ENCODE results near the gene WNK2.
"Not testable (repeated sequence)": the region's sequence is repeated elsewhere in the genome, so short reads cannot be mapped to it uniquely, and the experiment has no call there.

WNK2 gene

DNA sequence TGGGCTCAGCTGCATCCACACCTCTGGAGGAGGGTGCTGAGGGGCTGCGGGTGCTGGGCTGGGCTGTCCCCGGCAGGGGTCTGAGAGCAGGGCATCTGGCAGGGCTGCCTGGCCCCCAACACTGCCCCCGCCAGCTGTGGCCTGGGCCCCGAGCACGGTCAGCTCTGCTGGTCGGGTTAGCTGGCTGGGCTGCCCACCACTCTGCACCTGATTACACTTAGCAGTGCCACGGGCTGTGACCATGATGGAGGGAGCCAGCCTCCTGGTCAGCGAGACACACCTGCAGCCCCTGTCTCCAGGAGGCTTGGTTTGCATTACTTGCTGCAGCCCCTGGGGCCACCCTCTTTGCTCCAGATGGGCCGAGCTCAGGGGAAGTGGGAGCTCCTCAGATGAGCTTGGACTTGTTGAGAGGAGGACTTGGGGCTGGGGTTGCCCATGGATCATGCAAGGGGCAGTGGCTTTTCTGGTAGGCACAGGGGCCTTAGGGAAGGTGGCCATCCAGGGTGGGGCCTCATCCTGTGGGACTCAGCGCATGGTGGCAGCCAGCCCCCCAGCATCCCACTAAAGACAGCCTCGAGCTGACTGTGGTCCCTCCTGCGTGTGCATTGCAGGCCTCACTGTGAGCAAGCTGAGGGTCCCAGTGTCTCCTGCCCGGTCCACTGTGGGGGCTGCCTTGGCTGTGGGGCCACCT lies 135.5 kb downstream of the WNK2 start:
- DNase-seq = no peak

DNA sequence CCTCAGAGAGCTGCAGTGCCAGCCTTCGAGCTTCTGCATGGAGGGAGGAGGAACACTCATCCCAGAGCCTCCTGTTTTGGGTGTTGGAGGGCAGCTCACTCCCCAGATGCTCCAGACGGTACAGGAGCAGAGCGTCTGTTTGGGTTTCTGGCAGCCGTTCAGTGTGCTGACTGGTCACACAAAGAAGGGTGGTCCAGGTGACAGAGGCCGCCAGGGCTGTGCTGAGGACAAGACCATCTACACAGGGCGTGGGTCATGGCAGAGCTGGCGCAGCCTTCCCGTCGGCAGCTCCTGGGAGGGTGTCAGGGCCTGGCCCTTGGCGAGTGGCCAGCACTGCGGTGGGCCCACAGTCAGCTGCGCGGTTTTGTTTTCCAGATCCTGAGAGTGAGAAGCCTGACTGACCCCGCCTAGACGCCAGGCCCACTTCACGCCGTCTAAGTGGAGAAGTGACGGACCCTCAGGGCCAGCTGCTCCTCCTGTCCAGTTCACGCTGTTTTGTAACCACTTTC lies 136.1 kb downstream of the WNK2 start:
- no peak for DNase-seq

DNA sequence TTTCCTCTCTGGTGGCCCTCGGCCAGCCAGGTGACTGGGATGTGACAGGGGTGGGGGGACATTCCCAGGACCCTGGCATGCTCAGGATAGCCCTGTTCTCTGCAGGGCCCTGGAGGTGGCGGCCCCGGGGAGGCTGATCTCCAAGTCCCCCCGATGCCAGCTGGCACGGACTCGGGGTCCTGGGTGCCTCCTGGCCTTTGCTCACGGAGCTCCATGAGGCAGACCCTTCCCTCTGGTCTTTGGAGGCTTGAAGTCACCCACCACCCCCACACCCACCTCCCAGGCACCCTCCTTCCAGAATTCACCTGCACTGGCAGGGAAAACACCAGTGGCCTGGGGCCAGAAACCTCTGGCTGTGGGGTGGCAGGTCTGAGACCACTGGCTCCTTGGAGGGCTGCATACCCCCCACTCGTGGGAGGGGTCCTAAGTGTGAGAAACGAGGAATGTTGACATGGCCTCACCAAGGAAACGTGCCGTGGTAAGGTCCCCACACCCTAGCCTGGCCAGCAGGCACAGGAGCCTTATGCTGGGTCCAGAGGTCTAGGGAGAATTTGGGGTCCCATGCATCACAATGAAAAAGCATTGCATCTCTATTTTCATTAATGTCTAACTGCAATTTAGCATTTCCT lies 136.8 kb downstream of the WNK2 start:
- no peak for DNase-seq

DNA sequence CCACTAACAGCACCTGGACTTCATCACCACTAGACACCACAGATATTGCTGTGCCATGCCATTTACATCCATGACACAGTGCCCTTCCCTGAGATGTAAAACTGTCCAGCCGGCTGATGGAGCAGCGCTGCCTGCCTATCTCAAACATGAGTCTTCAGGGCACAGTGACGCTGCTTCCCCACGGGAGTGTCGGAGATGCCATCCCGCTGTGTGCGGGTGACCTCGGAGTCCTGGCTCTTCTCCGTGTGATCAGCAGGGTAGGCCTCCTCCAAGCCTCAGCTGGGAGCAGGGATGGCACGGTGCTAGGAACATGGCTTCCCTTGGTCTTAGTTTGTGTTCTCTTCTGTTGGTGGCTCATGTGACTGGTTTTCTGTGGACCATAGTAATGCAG lies 137.3 kb downstream of the WNK2 start:
- no peak for DNase-seq

DNA sequence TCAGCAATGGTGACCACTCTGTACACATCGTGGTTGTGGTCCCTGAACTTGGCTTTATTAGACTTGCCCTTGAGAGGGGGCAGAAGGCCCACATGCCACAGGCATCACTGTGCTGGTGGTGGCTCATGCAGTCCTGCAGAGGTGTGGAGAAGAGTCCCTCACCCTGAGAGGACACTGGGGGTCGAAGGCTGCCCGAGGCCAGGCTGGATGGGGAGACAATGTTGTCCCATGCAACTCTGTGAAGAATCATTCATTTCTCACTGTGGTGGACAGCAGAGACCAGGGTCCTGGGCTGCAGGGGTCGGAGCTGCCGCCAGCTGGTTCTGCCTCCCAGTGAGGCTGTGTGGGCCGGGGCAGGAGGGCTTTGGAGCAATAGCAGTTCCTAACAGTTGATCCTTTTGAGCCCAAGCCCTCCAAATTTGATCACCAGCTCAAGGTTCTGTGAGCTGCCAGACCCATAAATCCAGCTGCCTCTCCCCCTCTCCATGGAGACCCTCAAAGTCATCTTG lies 139.6 kb downstream of the WNK2 start:
- DNase-seq = not testable (repeated sequence)

DNA sequence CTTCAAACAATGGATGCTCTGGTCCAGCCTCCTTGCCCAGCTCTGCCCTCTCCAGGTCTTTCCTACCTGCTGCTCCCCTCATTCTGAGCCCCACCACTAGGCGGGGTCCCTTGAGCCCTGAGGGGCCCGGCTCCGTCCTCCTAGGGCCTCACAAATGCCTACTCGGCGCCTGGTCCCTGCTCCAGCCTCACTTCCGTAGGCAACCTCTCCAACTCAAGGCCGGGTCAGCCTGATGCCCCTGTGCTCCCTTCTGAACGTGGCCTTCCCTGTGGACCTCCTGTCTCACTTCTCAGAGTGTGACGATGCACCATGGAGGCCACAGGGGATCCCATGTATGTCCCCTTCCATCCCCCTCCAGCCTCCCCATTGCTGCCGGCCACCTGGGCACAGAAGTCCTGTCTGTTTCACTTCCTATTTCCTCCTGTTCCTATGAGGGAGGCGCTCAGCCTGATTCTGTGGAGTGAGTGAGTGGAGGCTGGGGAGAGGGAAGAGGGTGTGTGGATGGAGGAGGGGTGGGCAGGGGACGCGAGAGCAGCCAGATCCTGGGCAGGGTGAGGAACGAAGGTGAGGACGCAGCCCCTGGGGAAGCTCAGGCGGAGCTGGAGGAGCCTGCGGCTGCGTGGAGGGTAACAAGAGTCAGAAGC lies 140.4 kb downstream of the WNK2 start:
- DNase-seq = no peak

DNA sequence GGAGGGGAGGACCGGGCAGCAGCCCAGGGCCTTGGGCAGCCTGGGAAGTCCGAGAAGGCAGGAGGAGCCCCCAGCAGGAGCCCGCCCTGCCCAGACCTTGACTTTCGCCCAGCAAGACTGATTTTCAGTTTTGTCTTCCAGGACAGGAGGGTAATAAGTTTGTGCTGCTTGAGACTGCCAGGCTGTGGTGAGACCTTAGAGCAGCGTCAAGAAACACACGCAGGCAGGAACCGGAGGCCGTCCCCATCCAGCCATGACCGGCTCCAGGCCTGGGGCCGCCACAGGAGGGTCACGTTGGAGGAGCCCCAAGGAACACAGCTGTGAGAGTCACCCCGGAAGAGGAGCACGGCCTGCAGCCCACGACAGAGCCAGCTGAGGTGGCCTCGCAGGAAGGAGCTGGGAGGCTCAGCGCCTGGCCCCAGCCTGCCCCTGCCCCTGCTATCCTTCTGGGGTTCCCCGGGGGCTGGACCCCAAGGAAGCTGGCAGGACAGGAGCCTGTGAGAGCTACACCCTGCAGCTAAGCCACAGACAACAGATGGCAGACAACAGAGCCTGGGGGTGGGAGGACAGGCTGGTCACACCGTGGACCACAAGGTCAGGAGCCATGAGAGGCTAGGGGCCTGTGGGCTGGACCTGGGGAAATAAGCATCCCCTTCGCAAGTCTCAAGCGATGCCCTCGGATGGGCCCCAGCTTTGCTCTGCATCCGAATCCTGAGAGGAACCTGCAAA lies 141.5 kb downstream of the WNK2 start:
- DNase-seq = no peak

DNA sequence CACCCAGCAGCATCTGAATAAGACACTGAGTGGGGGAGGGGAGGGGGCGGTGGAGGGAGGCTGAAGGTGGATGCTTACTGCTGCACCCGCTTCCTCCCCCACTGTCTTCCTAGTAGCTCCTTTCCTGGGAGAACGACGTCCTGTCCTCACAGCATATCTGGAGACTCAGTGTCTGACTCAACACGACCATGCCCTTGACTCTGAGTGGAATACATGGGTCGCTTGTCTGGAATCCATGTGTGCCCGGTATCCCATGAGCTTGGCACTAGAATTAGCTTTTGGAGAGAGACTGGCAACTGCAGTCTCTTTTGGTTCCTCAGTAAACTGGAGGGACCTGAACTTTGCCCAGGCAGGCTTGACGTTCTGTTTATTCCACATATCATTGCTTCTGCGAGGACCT lies 142.1 kb downstream of the WNK2 start:
- no peak for DNase-seq

DNA sequence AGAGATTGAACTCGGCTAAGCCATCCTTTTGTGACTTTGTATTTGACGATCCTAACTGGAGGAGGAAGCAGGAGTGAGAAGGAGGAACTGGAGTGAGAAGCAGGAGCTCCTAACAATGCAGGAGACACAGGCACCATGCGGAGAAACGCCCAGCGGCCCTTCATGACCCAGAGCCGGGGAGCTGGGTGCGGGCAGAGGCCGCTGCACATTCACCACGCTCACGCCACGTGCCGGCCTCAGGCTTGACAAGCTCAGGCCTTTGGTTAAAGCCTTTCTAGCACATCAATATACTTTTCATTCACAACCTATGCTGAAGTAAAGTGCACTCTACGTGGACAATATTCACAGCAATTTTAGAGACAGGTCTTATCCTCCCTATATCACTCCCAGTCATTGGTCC lies 142.7 kb downstream of the WNK2 start:
- no peak for DNase-seq

DNA sequence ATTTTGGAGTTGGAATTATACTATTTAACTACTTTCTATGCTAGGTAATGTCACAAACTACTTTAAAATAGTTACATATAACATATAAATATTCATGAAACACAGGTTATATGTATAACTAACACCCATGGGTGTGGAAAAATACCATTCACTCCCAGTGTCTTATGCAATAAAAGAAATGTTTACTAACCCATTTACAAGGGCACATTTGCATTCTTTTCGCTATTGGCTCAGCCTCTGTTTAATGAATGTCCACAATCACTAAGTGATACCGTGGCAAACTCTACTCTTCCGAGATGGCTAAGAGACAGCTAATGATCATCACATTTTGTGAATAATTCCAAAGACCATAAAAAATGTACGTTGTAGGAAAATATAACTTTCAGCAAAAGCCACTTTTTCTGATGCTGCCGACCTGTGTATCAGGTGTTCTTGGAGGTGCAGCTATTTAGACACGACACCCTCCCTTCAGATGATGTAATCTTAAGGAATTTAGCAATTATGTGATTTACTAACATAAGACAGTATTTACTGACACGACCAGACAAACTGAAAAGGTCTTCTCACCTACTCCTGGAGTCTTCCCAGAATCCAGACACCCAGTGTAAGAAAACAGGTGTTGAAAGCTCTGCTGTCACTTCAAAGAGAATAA lies 145.8 kb downstream of the WNK2 start:
- no peak for DNase-seq

DNA sequence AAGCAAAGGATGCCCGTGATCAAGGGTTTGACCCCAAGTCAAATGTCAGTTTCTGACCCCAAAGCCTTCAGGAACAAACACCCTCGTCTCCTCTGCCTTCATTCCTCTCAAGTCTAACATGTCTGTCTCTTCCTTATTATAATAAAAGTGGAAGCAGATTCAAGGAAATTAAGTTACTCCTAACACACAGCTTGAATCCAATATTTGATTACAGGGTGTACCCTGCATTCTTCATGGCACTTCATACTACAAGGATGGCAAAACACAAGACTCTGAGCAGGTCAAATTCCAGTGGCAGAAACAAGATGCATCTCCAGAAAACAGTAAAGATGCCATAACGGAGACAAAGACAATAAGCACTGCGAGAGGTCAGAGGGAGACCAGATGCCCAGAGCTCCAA lies 148.4 kb downstream of the WNK2 start:
- DNase-seq = no peak

DNA sequence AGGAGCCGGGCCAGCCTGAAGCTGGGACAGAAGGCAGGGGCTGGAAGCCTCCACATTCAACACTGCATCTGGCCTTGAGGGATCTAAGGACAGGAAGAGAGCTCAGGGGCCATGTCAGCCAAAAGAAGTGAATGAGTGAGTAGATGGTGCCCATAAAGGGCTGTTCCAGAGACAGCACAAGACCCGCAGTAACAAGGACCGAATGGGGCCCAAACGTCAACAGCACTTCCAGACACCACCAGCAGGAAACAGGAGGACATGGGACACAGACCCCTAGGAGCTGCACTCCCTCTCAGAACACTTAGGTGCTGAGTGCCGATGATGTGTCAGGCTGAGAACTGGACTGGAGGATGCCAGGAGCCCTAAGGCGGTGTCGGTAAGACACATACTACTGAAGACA lies 152.8 kb downstream of the WNK2 start:
- DNase-seq = no peak

DNA sequence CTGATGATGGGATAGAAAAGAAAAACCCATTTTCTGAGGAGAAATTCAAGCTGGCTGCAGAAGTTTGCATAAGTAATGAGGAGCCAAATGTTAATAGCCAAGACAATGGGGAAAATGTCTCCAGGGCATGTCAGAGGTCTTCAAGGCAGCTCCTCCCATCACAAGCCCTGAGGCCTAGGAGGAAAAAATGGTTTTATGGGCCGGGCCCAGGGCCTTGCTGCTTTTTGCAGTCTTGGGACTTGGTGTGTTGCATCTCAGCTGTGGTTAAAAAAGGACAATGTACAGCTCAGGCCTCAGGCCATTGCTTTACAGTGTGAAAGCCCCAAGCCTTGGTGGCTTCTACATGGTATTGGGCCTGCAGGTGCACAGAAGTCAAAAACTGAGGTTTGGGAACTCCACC lies 154.3 kb downstream of the WNK2 start:
- not testable (repeated sequence) for DNase-seq

DNA sequence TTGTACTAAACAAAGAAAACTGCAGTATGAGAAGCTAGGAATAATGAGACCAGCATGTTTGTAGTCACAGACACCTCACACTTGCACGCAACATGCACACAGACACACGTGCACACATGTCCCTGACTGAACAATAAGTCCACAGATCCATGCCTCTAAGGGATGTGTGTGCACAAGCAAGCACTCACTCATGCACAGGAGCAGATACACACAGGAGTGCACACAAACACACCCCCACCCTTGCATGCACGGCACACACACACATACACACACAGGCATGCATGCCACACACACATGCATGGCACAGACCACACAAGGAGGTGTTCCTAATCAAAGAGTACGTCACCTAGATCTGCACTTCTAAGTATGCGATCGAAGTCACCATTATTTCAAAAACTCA lies 156.2 kb downstream of the WNK2 start:
- DNase-seq = no peak

DNA sequence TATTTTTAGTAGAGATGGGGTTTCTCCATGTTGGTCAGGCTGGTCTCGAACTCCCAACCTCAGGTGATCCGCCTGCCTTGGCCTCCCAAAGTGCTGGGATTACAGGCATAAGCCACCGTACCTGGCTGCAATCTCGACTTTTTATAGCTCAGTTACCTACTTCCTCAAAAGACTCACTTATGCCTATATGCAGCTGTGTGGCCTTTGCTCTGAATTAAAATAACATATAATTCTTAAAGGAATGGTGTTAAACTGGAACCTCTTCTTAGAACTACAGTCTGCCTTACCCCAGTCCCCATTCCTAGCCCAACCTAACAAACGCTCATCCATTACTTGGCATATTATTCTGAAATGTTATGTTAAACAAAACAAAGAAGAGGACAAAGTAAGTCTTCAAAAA lies 157.9 kb downstream of the WNK2 start:
- DNase-seq = not testable (repeated sequence)

DNA sequence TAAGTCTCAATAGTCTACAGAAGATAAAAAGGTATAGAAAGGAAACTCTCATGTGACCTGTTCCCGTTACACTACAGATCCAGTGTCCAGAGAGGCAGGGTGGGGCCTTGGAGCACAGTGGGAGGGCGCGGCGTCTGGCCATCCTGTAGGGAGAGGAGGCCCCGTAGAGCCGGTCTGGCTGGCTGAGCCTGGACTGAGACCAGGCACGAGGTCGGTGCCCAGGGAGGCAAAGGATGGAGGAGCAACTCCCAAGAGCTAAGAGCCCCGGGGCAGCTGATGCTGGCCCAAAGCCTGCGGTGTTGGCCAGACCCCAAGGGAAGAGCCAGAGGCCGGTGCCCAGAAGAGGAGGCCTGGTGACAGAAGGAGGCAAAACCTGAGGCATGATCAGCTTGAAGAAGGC lies 158.5 kb downstream of the WNK2 start:
- not testable (repeated sequence) for DNase-seq

DNA sequence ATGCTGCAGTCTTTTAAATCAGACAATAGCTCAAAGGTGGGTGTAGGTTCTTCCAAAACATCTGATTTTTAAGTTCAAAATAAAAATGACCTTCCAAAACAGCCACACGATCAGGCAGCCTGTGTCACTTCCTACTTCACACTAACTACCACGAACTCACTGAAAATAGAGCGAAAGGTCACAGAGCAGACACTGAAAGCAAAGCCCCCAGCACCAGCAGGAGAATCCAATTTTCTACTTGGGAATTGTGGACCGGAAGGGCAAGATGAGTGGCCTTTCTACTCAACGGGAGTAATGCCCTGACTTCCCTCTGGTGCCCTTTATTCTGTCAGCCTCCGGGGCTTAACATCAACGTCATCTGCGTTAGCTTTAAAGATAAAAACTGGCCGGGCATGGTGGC lies 159.7 kb downstream of the WNK2 start:
- no peak for DNase-seq

DNA sequence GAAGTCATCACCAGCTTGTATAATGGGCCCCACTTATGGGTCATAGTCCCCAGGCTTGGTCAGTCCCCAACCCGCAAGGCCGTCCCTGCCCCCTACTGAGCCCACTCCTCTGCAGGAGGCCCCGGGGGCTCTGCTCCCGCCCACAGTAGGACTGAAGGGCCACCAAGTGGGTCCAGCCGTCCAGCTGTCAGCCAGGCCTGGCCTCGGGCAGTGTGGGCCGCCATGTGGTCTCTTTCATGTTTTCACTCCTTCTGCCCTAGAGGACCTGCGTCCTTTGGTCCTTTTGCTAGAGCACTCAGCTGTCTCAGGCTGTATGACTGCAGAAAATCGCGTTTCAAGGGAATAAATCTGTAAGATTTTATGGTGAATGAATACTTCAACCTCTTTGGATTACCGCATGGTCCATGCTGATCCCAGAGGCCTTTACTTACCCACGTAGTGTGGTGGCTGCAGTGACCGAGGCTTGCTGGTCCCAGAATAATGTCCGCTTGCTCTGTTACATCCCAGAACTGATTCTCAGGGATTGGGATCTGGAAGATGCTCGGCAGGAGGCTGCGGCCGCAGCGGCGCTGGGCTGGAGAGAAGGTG lies 161.8 kb downstream of the WNK2 start:
- DNase-seq = no peak

DNA sequence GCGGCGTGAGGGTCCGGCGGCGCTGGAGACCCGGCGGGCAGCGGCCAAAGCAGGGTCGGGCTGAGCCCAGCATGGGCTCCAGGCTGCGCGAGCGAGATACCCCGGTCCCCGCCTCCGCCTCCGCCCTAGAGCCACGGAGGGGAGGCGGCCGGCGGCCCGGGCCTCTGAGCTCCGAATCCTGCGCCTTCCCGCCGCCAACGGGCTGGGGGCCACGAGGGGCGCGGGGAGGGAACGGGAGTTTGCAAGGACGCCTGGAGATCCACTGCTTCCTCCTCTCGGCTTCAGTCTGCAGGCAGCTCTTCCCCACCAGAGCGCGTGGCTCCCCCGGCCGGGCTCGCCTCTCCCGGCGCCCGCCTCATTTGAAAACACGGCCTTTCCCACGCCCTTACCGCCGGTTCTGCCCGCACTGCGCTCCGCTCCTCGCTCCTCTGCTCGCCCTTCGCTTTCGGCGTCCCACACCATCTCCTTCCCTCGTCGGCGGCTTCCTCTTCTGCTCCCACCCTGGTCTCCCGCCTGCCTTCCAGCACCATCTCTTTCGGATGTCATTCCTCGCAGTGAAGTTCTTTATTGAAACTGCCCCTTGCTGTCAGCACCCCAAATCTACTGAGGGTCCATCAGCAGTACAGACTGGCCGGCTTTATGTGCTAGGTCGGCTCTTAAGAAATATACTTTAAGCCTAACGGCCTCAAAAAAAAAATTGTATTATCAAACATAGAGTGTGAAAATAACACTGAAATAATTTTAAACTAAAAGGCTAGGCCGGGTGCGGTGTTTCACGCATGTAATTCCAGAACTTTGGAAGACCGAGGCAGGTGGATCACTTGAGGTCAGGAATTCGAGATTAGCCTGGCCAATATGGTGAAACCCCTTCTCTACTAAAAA lies 162.5 kb downstream of the WNK2 start:
- DNase-seq = peak in 2 of 6 experiments; percentile 6 to 18

DNA sequence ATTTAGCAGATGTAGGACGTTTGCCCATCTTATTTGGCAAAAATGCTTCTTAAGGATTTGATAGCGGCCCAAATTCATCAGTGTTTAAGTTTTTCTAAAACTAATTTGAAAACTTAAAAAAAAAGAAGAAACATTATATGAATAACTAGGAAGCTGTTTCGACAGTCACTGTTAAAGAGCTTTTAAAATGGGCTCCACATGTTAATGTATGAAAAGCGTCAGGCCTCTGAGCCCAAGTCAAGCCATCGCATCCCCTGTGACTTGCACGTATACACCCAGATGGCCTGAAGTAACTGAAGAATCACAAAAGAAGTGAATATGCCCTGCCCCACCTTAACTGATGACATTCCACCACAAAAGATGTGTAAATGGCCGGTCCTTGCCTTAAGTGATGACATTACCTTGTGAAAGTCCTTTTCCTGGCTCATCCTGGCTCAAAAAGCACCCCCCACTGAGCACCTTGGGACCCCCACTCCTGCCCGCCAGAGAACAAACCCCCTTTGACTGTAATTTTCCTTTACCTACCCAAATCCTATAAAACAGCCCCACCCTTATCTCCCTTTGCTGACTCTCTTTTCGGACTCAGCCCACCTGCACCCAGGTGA lies 163.5 kb downstream of the WNK2 start:
- not testable (repeated sequence) for DNase-seq
